ENCODE measurements around the gene SEC31B.

DNA sequence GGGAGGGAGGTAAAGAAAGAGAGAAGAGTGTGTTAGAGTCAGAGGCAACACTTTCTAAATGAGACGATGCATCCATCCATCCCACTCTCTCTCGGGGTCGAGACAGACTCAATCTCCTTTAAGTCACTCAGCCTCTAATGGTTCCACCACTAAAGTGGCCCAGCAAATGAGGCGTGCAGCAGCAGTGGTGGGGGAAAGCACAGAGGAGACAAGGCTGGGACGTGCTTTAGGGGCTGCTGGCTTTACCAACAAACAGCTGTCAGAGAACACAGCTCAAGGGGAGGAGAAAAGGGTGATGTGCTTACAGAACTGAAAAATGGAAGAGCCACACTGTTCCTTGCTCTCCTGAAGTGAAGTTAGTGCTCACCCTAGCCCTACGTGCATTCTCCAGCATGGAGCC, 4.5 kb upstream of the SEC31B start:
- TF ChIP-seq, protein P1, sequence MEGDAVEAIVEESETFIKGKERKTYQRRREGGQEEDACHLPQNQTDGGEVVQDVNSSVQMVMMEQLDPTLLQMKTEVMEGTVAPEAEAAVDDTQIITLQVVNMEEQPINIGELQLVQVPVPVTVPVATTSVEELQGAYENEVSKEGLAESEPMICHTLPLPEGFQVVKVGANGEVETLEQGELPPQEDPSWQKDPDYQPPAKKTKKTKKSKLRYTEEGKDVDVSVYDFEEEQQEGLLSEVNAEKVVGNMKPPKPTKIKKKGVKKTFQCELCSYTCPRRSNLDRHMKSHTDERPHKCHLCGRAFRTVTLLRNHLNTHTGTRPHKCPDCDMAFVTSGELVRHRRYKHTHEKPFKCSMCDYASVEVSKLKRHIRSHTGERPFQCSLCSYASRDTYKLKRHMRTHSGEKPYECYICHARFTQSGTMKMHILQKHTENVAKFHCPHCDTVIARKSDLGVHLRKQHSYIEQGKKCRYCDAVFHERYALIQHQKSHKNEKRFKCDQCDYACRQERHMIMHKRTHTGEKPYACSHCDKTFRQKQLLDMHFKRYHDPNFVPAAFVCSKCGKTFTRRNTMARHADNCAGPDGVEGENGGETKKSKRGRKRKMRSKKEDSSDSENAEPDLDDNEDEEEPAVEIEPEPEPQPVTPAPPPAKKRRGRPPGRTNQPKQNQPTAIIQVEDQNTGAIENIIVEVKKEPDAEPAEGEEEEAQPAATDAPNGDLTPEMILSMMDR (IDR thresholded peaks at IDR 0.05), result no peak
- TF ChIP-seq POLR2A (IDR thresholded peaks at IDR 0.05), result no peak

Data from tibial nerve (tissue), 3 donors.